Fibroblast of the aortic adventitia (primary cell): ENCODE data around the gene ZNF107. TPM values are rescaled to one million over a fixed set of nuclear protein-coding genes. Genes with fewer than 3 reads are reported as not detected.

Source experiments
- DNase-seq: peaks from one replicate; pipeline ENCODE4 v3.0.0-alpha.2; 2010; ENCODE audit warnings: low read depth
- H3K4me3 ChIP-seq: 2 replicates; pipeline ENCODE4 v1.5.1; 2011; ENCODE audit warnings: low read depth, mild to moderate bottlenecking, control low read depth, low read length, moderate library complexity
- CTCF ChIP-seq: IDR thresholded peaks from 2 replicates; pipeline ENCODE4 v1.5.1; 2011; ENCODE audit warnings: mild to moderate bottlenecking, low read length, control low read depth, inconsistent platforms; ENCODE audit not compliant: insufficient read depth
- small RNA-seq: library from RNA; depleted of rRNA; stranded (forward); fragments of <200 nt; gene quantifications from one replicate; pipeline ENCODE3, GENCODE V24; 2012
- total RNA-seq: library from RNA; depleted of rRNA; stranded (reverse); fragments of >200 nt; gene quantifications from 2 replicates; pipeline ENCODE4 v1.2.3, GENCODE V29; 2012; ENCODE audit warnings: low replicate concordance

ZNF107 gene
- total RNA-seq, 1 donor, result 5.6 TPM

GRCh38 chr7:64755865-64756264, 89.9 kb downstream of the ZNF107 start:
- no peak for DNase-seq
- TF ChIP-seq CTCF, result no peak
- no peak overlapping the region for H3K4me3 ChIP-seq

GRCh38 chr7:64758151-64758550, 92.2 kb downstream of the ZNF107 start:
- TF ChIP-seq CTCF, result no peak
- no peak for DNase-seq
- H3K4me3 ChIP-seq, result no peak overlapping the region

Small RNA genes lying within 50 kb of the gene (small RNA-seq; reads per million reads assigned to genes)
- not detected for gene MIR6839

Other genes with a start within 250 kb of the ZNF107 start
- 14.6 and 20.4 TPM in 2 replicates for gene ZNF680, start 103.1 kb upstream of the ZNF107 start, total RNA-seq
- gene ZNF138, start 128.3 kb downstream of the ZNF107 start, total RNA-seq, result 4.3 and 6.8 TPM in 2 replicates
- 1.8 and 3.7 TPM in 2 replicates for gene ZNF273, start 237.1 kb downstream of the ZNF107 start, total RNA-seq